OCI-LY7 (cell line): ENCODE measurements around the gene ZNF74.

Experiments
- CTCF ChIP-seq: fragments of 200-600 bp; sonication (generic); conservative IDR thresholded peaks from 2 replicates; pipeline ENCODE4 v1.5.1; 2014; ENCODE audit warnings: mild to moderate bottlenecking, antibody characterized with exemption, low read length, moderate library complexity, mixed read lengths
- EZH2phosphoT487 ChIP-seq: fragments of 200-600 bp; sonication (generic); IDR thresholded peaks from 2 replicates; pipeline ENCODE4 v1.6.1; 2018; ENCODE audit warnings: low read depth, borderline replicate concordance, mild to moderate bottlenecking, mixed run types, antibody characterized with exemption, low read length, moderate library complexity, mixed read lengths

GRCh38 chr22:20402960-20403778 is 9.2 kb downstream of the ZNF74 start:
- TF ChIP-seq CTCF (no peak), EZH2phosphoT487 (no peak)
